ENCODE measurements around the gene CFAP47. TPM values are rescaled to one million over a fixed set of nuclear protein-coding genes. Genes with fewer than 3 reads are reported as not detected.

CFAP47 gene
- total and polyA plus RNA-seq, 2 of the 8 experiments (the other 6 are each of a cell fraction or from before 2014, with no cell fraction given): 0.04 TPM; not detected in 1

GRCh38 chrX:36383495-36383894 is 464.0 kb downstream of the CFAP47 start:
- Histone ChIP-seq H3K27me3 (replicated peaks in 1 of 4; ENCODE audit: control insufficient read depth in 3 of 4, extremely low read depth in 1 of 4, insufficient read depth in 3 of 4, low read length in 3 of 4) (no peaks in the 10 kb centered on the region), H3K4me1 (replicated peaks in 1 of 4; ENCODE audit: control insufficient read depth in 3 of 4, insufficient read depth in 4 of 4, low read length in 3 of 4) (no peaks in the 10 kb centered on the region), H3K23me2 (ENCODE audit: low read depth, low read length) (no peaks in the 10 kb centered on the region), H3K4me2 (ENCODE audit: insufficient read depth in 1 of 2, low read depth in 2 of 2, low read length in 2 of 2) (no peak overlapping the region), H3K4ac (replicated peaks; ENCODE audit: insufficient read length, low read depth, low read length) (no peak overlapping the region), H2BK12ac (ENCODE audit: low read depth, low read length) (no peak overlapping the region), H3K79me1 (ENCODE audit: low read depth, low read length) (no peaks in the 10 kb centered on the region), H2AFZ (ENCODE audit: low read length) (no peak overlapping the region), H3K9me3 (ENCODE audit: insufficient read depth in 2 of 2, low read depth in 1 of 2, low read length in 1 of 2) (no peaks in the 10 kb centered on the region), H3K9ac (replicated peaks in 1 of 4; ENCODE audit: extremely low read depth in 1 of 4, low read depth in 3 of 4, low read length in 3 of 4) (no peak overlapping the region), H4K20me1 (replicated peaks in 1 of 2; ENCODE audit: control insufficient read depth in 1 of 2, insufficient read depth in 2 of 2, low read length in 2 of 2) (no peaks in the 10 kb centered on the region), H3K18ac (ENCODE audit: extremely low read depth, low read length) (no peak overlapping the region), H4K91ac (replicated peaks; ENCODE audit: insufficient read length, low read length) (no peak overlapping the region), H3K23ac (ENCODE audit: insufficient read length) (no peak overlapping the region), H3K4me3 (ENCODE audit: extremely low read depth in 1 of 4, insufficient read depth in 2 of 4, low read depth in 3 of 4, low read length in 4 of 4) (no peak overlapping the region), H3K56ac (replicated peaks; ENCODE audit: insufficient read length, low read depth, low read length) (no peak overlapping the region), H3K14ac (ENCODE audit: insufficient read length) (no peak overlapping the region), H2BK5ac (ENCODE audit: low read depth, low read length) (no peak overlapping the region), H4K8ac (ENCODE audit: extremely low read depth, insufficient read depth, low read length) (no peak overlapping the region), H4K5ac (ENCODE audit: insufficient read length, low read depth, low read length) (no peak overlapping the region), H2AK5ac (ENCODE audit: low read depth, low read length) (no peak overlapping the region), H3K36me3 (ENCODE audit: control insufficient read depth in 2 of 4, insufficient read depth in 4 of 4, low read length in 3 of 4) (no peaks in the 10 kb centered on the region), H2BK20ac (ENCODE audit: low read length) (no peak overlapping the region), H3K79me2 (ENCODE audit: control insufficient read depth in 1 of 2, insufficient read depth in 2 of 2, low read length in 2 of 2) (no peaks in the 10 kb centered on the region), H3K27ac (ENCODE audit: low read depth, low read length) (no peak overlapping the region), H2BK15ac (ENCODE audit: low read length) (no peak overlapping the region), H2BK120ac (replicated peaks; ENCODE audit: low read depth, low read length) (no peak overlapping the region)
- 98% methylated on average over 4 of the region's 4 CpGs; no CpG with 5 or more reads in 1 of the 2 experiments for WGBS, 2 experiments (ENCODE audit: extremely low coverage in 1 of 2, insufficient coverage in 1 of 2, insufficient read length in 1 of 2, insufficient replicate concordance in 2 of 2, low coverage in 1 of 2, low lambda C conversion rate in 2 of 2, missing lambda C conversion rate in 1 of 2)
- FAIRE-seq: no peak
- no peak for DNase-seq (ENCODE audit: low read depth in 1 of 2, low spot score in 2 of 2)
- no peak for TF ChIP-seq JUND (IDR thresholded peaks at IDR 0.05; ENCODE audit: low read length)
- TF ChIP-seq TCF12 (IDR thresholded peaks at IDR 0.05; ENCODE audit: low read depth, low read length): no peak
- TF ChIP-seq CEBPB (IDR thresholded peaks at IDR 0.05; ENCODE audit: low read depth, low read length): no peak
- no peak for TF ChIP-seq ATF3 (IDR thresholded peaks at IDR 0.05; ENCODE audit: insufficient read depth, low read depth, low read length)
- TF ChIP-seq EZH2 (IDR thresholded peaks at IDR 0.05; ENCODE audit: low read depth, low read length, severe bottlenecking): no peak
- TF ChIP-seq ASH2L (IDR thresholded peaks at IDR 0.05; ENCODE audit: low read length): no peak
- no peak for TF ChIP-seq MAX (IDR thresholded peaks at IDR 0.05)
- no peak for TF ChIP-seq ATF2 (IDR thresholded peaks at IDR 0.05; ENCODE audit: low read length)
- TF ChIP-seq KDM4A (IDR thresholded peaks at IDR 0.05; ENCODE audit: low read depth, low read length, severe bottlenecking): no peak
- no peak for TF ChIP-seq BACH1 (IDR thresholded peaks at IDR 0.05; ENCODE audit: low read length)
- TF ChIP-seq GTF2F1 (IDR thresholded peaks at IDR 0.05; ENCODE audit: borderline replicate concordance, low read depth, low read length): no peak
- no peak for TF ChIP-seq SP4 (IDR thresholded peaks at IDR 0.05; ENCODE audit: low read length)
- ChIA-PET POLR2A (ENCODE audit: partially characterized antibody) (no interaction called here), CTCF (ENCODE audit: partially characterized antibody) (no interaction called here)

All from H1 (cell line).